DND-41 (cell line): ENCODE data around the gene SMARCA4.

Experiments used
- ATAC-seq: fragments of 200-7000 bp; cut with Tn5 transposase; 3 replicates; pipeline ENCODE4 v1.9.1; 2021; ENCODE audit warnings: low read depth; ENCODE audit not compliant: insufficient read depth
- DNase-seq: peaks from one replicate; pipeline ENCODE4 v3.0.0-alpha.2; 2020
- H2AFZ ChIP-seq: 2 replicates; pipeline ENCODE4 v1.6.0; 2012; ENCODE audit warnings: low read depth, low read length
- H3K27ac ChIP-seq: 2 replicates; pipeline ENCODE4 v1.5.1; 2012; ENCODE audit warnings: low read length, inconsistent platforms
- H3K27me3 ChIP-seq: fragments of 200-600 bp; sonication (generic); 2 replicates; pipeline ENCODE4 v1.6.0; 2012; ENCODE audit warnings: low read length, mild to moderate bottlenecking, inconsistent platforms; ENCODE audit not compliant: insufficient read depth, poor library complexity
- H3K36me3 ChIP-seq: 2 replicates; pipeline ENCODE4 v1.5.1; 2012; ENCODE audit warnings: low read length, inconsistent platforms; ENCODE audit not compliant: insufficient read depth
- H3K4me1 ChIP-seq: 2 replicates; pipeline ENCODE4 v1.5.1; 2012; ENCODE audit warnings: mild to moderate bottlenecking, low read length; ENCODE audit not compliant: insufficient read depth
- H3K4me2 ChIP-seq: 2 replicates; pipeline ENCODE4 v1.6.0; 2012; ENCODE audit warnings: mild to moderate bottlenecking, moderate library complexity, low read length, inconsistent platforms; ENCODE audit not compliant: insufficient read depth
- H3K4me3 ChIP-seq, 2 experiments: fragments of 200-600 bp in 1 of 2; shearing (Covaris generic) in 1 of 2; 2 replicates each; pipeline ENCODE4 v1.5.1; 2012 to 2016; ENCODE audit warnings: inconsistent platforms in 2 of 2, low read length in 2 of 2, mild to moderate bottlenecking in 2 of 2, low read depth in 1 of 2, moderate library complexity in 1 of 2
- H3K79me2 ChIP-seq: 2 replicates; pipeline ENCODE4 v1.6.0; 2012; ENCODE audit warnings: low read length, inconsistent platforms; ENCODE audit not compliant: insufficient read depth
- H3K9ac ChIP-seq: 2 replicates; pipeline ENCODE4 v1.6.0; 2012; ENCODE audit warnings: low read depth, mild to moderate bottlenecking, inconsistent platforms, low read length, moderate library complexity
- H3K9me3 ChIP-seq: 2 replicates; pipeline ENCODE4 v1.5.1; 2012; ENCODE audit warnings: low read length, moderate library complexity, mild to moderate bottlenecking, inconsistent platforms; ENCODE audit not compliant: insufficient read depth, severe bottlenecking
- H4K20me1 ChIP-seq: 2 replicates; pipeline ENCODE4 v1.6.0; 2012; ENCODE audit warnings: low read length; ENCODE audit not compliant: insufficient read depth
- EZH2 ChIP-seq: IDR thresholded peaks from 3 replicates; pipeline ENCODE4 v1.6.1; 2012; ENCODE audit warnings: borderline replicate concordance, low read depth, mild to moderate bottlenecking, moderate library complexity, low read length, inconsistent platforms; ENCODE audit not compliant: severe bottlenecking
- TF ChIP-seq, protein P1 (sequence below): IDR thresholded peaks from 2 replicates; pipeline ENCODE4 v1.5.1; 2012; ENCODE audit warnings: borderline replicate concordance, low read length, moderate library complexity, mild to moderate bottlenecking; ENCODE audit not compliant: poor library complexity, severe bottlenecking; ENCODE audit errors: extremely low read depth

Gene SMARCA4

DNA sequence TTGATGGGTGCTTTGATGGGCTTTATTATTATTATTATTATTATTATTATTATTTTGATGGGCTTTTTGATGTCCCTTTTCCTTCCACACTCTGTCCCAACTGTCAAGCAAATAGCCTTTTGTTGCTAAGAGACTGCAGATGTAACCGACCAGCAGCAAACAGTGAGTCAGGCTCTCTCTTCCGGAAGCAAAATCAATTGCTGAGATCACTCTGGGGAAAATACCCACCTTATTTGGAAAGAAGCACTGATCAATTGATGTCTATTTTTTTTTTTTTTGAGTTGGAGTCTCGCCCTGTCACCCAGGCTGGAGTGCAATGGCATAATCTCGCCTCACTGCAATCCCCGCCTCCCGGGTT lies 131.3 kb downstream of the SMARCA4 start:
- DNase-seq (no peak), ATAC-seq (no peak)
- Histone ChIP-seq H3K4me2 (peak overlapping the region; percentile 87; the same call in 1 of the 2 replicates), H3K9ac (no peak overlapping the region), H3K4me1 (peaks cover 60% of the 10 kb centered on the region), H3K79me2 (peaks cover 81% of the 10 kb centered on the region), H3K27ac (no peak overlapping the region), H3K27me3 (no peaks in the 10 kb centered on the region), H2AFZ (no peak overlapping the region), H3K36me3 (peaks cover 67% of the 10 kb centered on the region), H4K20me1 (peaks cover 61% of the 10 kb centered on the region), H3K4me3 (peak overlapping the region in 1 of 2 experiments; percentile 92; a peak in 1 of 4 replicates), H3K9me3 (no peaks in the 10 kb centered on the region)
- TF ChIP-seq EZH2, result no peak
- TF ChIP-seq, protein P1, sequence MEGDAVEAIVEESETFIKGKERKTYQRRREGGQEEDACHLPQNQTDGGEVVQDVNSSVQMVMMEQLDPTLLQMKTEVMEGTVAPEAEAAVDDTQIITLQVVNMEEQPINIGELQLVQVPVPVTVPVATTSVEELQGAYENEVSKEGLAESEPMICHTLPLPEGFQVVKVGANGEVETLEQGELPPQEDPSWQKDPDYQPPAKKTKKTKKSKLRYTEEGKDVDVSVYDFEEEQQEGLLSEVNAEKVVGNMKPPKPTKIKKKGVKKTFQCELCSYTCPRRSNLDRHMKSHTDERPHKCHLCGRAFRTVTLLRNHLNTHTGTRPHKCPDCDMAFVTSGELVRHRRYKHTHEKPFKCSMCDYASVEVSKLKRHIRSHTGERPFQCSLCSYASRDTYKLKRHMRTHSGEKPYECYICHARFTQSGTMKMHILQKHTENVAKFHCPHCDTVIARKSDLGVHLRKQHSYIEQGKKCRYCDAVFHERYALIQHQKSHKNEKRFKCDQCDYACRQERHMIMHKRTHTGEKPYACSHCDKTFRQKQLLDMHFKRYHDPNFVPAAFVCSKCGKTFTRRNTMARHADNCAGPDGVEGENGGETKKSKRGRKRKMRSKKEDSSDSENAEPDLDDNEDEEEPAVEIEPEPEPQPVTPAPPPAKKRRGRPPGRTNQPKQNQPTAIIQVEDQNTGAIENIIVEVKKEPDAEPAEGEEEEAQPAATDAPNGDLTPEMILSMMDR, result no peak

GRCh38 chr19:11093689-11094238 lies 132.9 kb downstream of the SMARCA4 start:
- H3K9ac ChIP-seq, result no peak overlapping the region
- TF ChIP-seq, protein P1, result no peak
- no peak for TF ChIP-seq EZH2

DNA sequence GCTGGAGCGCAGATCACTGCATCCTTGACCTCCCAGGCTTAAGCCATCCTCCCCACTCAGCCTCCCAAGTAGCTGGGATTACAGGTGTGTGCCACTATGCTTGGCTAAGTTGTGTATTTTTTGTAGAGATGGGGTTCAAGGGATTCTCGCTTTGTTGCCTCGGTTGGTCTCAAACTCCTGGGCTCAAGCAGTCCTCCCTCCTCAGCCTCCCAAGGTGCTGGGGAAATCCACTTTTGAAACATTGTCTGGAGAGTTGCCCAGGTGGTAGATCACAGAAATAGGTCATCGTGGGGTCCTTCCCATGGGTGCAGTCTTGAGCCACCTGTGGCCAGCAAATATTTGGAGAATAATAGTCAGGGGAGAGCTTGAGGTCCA lies 133.7 kb downstream of the SMARCA4 start:
- no peak overlapping the region for H2AFZ ChIP-seq
- peaks cover 83% of the 10 kb centered on the region for H3K36me3 ChIP-seq
- no peak overlapping the region for H3K9ac ChIP-seq
- ATAC-seq, result no peak
- DNase-seq, result no peak
- H3K4me1 ChIP-seq, result peaks cover 49% of the 10 kb centered on the region
- H3K27ac ChIP-seq, result peak overlapping the region; percentile 52
- H3K79me2 ChIP-seq, result peaks cover 98% of the 10 kb centered on the region
- no peak overlapping the region for H3K4me3 ChIP-seq
- H3K4me2 ChIP-seq, result peak overlapping the region; percentile 23; the same call in 1 of the 2 replicates
- peaks cover 81% of the 10 kb centered on the region for H4K20me1 ChIP-seq
- no peaks in the 10 kb centered on the region for H3K9me3 ChIP-seq
- H3K27me3 ChIP-seq, result no peaks in the 10 kb centered on the region
- TF ChIP-seq, protein P1, result no peak
- no peak for TF ChIP-seq EZH2

More at GRCh38 chr19:11093689-11094238, 132.9 kb downstream of the SMARCA4 start:
- Histone ChIP-seq H3K4me3 (no peak overlapping the region), H2AFZ (no peak overlapping the region), H3K27me3 (no peaks in the 10 kb centered on the region), H3K4me2 (peak overlapping the region; percentile 27; the same call in 1 of the 2 replicates), H3K79me2 (peaks cover 97% of the 10 kb centered on the region), H3K9me3 (no peaks in the 10 kb centered on the region), H3K27ac (peak overlapping the region; percentile 49), H3K4me1 (peaks cover 54% of the 10 kb centered on the region), H3K36me3 (peaks cover 78% of the 10 kb centered on the region), H4K20me1 (peaks cover 77% of the 10 kb centered on the region)
- no peak for ATAC-seq
- DNase-seq, result no peak
